Measurements from ENCODE around the gene PCID2. TPM values are rescaled to one million over a fixed set of nuclear protein-coding genes. Genes with fewer than 3 reads are reported as not detected.

The PCID2 gene
- total RNA-seq, 2 donors from 2014 or later = 56.5 to 135 TPM

DNA sequence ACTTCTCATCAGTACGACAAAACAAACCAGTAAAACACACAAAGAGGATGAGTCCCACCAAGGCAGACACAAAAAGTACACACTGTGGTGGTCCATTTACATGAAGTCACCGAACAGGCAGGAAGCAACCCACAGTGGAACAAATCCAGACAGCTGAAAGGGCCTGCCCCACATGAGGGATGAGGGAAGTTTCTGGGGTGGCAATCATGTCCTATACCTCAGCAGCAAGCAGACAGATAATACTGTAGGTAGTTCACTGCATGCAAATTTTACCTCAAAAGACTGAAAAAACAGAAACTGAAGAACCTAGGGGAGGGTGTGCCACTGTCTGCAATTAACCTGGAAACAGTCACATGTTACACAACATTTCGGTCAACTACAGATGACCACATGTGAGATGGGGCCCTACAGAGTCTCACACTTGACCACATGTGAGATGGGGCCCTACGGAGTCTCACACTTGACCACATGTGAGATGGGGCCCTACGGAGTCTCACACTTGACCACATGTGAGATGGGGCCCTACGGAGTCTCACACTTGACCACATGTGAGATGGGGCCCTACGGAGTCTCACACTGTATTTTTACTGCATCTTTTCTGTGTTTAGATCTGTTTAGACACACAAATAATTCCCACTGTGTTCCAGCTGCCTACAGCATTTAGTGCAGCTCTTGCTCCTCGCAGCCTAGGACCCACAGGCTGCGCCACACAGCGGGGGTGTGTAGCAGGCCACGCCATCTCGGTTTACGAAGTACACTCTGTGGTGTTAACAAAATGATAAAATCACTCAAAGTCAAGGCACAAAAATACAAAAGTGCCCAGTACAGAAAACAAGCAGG, 22.2 kb downstream of the PCID2 start:
- Mint-ChIP-seq H3K9me3 (no peaks in the 10 kb centered on the region), H3K4me3 (peak overlapping the region; percentile 90), H3K27me3 (no peaks in the 10 kb centered on the region), H3K36me3 (ENCODE audit: low read depth) (peaks cover 100% of the 10 kb centered on the region), H3K4me1 (peaks cover 26% of the 10 kb centered on the region), H3K27ac (peak overlapping the region; percentile 88)
- ATAC-seq (replicated peaks) = peak; percentile 76

DNA sequence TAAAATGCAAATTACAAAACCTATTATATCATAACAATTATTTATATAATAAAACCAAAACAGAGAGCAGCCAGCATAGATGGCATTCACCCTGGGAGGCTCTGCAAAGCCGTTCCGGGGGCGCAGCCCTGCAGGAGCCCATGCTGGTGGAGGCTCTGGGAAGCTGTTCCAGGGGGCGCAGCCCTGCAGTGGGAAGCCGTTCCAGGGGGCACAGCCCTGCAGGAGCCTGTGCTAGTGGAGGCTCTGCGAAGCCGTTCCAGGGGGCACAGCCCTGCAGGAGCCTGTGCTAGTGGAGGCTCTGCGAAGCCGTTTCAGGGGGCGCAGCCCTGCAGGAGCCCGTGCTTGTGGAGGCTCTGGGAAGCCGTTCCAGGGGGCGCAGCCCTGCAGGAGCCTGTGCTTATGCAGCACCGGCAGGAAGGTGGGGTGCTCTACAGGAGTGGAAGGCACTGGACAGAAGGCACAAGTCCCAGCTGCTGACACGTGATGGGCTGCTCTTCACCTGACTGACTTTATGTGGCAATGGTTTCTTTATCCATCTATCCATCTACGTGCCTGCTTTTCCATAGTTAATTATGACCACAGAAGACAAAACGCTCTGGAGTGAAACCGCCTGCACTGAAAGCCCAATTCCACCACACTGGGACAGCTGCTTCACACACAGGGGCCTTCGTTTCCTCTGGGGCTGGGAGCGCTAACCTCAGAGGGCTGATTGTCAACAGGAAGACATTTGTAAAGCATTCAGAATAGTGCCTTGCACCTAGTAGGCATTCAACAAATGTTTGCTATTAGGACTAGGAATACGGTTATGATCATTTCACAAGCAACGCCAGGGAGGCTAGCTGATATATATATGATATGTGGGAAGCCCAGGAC, 23.7 kb downstream of the PCID2 start:
- Mint-ChIP-seq H3K4me1 (peaks cover 26% of the 10 kb centered on the region), H3K9me3 (no peaks in the 10 kb centered on the region), H3K27me3 (no peaks in the 10 kb centered on the region), H3K4me3 (peak overlapping the region; percentile 90), H3K27ac (peak overlapping the region; percentile 88), H3K36me3 (ENCODE audit: low read depth) (peaks cover 100% of the 10 kb centered on the region)
- no peak for ATAC-seq (replicated peaks)

DNA sequence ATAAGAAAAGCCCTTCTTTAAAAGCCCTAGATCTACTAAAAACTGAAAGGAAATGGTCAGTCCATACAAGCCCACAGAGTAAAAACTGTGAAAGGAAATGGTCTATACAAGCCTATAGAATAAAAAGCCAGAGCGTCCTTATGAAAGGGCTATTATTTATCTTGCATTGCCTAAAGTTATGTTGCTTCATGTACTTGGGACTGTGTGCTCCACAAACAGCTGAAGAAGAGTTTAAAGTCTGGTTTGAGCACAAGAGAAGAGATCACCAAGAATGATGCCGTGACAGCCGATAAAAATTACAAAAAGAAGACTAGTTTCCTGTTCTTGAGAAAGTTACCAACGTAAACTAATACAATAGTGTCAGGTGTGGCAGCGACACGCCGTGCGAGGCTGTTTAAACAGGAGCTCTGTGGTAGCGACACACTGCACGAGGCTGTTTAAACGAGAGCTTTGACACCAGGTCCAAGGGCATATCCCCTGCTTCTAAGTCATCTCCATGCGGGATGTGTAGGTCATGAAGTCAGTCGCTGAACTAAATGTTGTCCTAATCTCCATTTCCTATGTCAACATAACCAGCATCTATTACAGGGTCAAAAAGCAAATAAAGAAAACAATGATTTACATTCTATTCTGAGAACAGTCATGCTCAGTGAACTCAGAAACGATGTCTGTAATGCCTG, 24.9 kb downstream of the PCID2 start:
- peak overlapping the region; percentile 90 for H3K4me3 Mint-ChIP-seq
- peak overlapping the region; percentile 26 for H3K27ac Mint-ChIP-seq
- peaks cover 18% of the 10 kb centered on the region for H3K4me1 Mint-ChIP-seq
- H3K9me3 Mint-ChIP-seq = no peaks in the 10 kb centered on the region
- H3K36me3 Mint-ChIP-seq (ENCODE audit: low read depth) = peaks cover 100% of the 10 kb centered on the region
- ATAC-seq (replicated peaks) = no peak
- H3K27me3 Mint-ChIP-seq = no peaks in the 10 kb centered on the region

DNA sequence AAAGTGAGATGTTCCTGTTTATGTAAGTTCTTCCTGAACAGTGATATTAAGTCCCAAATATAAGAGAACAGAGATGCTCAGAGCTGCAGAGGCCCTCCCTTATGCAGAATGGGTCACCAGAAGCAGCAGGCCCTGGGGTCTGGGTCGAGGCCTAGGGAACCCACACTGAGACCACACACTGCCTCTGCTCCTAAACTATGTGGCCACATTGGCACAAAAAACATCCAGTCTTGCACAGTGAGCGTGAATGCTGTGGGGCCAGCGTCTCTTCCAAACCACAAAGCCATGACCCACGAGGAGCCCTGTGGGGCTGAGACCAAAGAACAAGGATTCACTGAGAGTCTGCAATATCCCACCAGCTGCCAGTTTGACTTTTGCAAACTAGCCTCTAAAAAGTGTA, 26.4 kb downstream of the PCID2 start:
- no peaks in the 10 kb centered on the region for H3K27me3 Mint-ChIP-seq
- peaks cover 100% of the 10 kb centered on the region for H3K36me3 Mint-ChIP-seq (ENCODE audit: low read depth)
- ATAC-seq (replicated peaks) = no peak
- H3K9me3 Mint-ChIP-seq = no peaks in the 10 kb centered on the region
- H3K4me3 Mint-ChIP-seq = peak overlapping the region; percentile 50
- no peak overlapping the region for H3K27ac Mint-ChIP-seq
- H3K4me1 Mint-ChIP-seq = peaks cover 16% of the 10 kb centered on the region

DNA sequence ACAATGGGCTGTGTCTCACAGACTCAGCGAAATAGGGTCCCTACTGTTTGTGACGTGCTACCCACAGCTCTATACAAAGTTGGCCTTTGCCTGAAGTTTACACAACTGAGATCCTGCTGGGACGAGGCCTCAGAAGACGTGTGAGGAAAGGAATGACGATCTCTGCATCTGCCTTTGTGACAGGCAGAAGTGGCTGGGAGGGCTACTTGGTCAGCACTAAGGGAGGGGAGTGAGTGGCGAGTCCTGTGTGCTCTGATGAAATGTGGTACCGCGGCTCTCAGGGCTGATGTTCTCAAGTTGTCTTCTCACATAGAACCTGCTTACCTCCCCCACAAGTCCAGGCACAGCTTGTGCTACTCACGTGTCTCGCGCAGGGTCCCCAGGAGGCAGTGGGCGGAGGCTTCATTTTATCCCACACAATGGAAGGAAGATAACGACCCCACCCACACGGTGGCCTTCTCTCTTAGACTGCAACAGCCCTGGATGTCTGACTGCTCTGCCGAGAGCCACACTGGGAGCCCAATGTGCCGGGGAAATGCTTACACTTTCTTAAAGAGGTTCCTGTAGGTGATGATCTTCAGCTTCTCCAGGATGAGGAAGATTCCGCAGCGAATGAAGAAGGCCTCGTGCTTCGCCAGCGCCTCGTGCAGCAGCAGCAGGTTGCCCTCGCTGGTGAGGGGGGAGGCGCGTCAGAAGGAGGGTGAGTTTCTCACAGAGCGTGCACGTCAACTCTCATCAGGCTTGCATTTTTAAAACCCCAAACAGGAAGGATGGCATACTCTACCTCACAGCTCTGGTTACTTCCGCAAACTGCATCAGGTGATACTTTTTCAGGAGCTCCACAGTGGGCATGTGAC, 28.9 kb downstream of the PCID2 start:
- Mint-ChIP-seq H3K27ac (peak overlapping the region; percentile 50), H3K4me3 (peak overlapping the region; percentile 50), H3K9me3 (no peaks in the 10 kb centered on the region), H3K36me3 (ENCODE audit: low read depth) (peaks cover 98% of the 10 kb centered on the region), H3K4me1 (peaks cover 10% of the 10 kb centered on the region), H3K27me3 (no peaks in the 10 kb centered on the region)
- ATAC-seq (replicated peaks) = peak; percentile 28

DNA sequence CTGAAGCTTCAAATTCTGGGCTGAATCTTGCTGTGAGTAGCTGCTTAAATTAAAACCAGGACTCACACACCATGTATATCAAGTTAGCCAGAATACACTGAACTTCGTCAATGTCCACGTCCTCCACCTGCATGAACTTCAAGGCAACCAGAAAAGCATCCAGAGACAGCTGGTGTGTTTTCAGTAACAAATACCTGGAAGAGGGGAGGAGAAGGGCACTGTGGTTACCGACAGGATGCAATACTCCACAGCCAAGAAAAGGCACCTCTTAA, 29.6 kb downstream of the PCID2 start:
- H3K4me3 Mint-ChIP-seq = no peak overlapping the region
- H3K36me3 Mint-ChIP-seq (ENCODE audit: low read depth) = peaks cover 98% of the 10 kb centered on the region
- H3K27me3 Mint-ChIP-seq = no peaks in the 10 kb centered on the region
- no peaks in the 10 kb centered on the region for H3K9me3 Mint-ChIP-seq
- peaks cover 10% of the 10 kb centered on the region for H3K4me1 Mint-ChIP-seq
- no peak for ATAC-seq (replicated peaks)
- H3K27ac Mint-ChIP-seq = no peak overlapping the region

DNA sequence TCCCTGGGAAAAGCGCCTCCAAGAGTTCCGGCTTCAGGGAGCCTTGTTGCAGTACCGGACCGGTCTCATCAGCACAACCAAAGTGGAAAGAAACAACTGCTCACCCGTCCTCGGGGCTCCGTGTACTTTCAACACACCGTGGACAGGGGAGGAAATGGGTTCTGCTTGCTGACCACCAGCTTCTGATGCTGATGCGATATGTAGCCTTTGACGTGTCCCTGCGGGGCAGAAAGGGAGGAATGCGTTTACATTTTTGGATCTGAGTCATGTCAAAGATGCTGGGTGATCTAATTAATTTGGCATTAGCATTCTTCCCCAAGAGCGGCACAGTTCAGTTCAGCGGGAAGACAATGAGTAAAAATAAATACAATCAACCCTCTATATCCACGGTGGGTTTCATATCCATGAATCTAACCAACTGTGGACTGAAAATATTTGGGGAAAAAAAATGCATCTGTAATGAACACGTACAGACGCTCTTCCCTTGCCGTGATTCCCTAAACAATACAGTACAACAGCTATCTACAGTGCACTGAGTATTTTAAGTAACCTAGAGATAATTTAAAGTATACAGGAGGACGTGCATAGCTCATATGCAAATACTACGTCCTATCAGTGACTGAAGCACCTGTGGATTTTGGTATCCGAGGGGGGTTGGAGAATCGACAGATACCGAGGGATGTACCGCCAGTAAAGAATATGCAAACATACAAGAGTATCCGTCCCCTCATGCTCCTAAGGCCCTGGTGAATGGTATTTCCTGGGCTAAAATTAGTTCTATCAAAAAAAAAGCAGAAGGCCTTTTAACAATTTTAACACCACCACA, 30.2 kb downstream of the PCID2 start:
- no peak for ATAC-seq (replicated peaks)
- Mint-ChIP-seq H3K4me3 (no peak overlapping the region), H3K4me1 (peaks cover 10% of the 10 kb centered on the region), H3K27ac (no peak overlapping the region), H3K9me3 (no peaks in the 10 kb centered on the region), H3K36me3 (ENCODE audit: low read depth) (peaks cover 97% of the 10 kb centered on the region), H3K27me3 (no peaks in the 10 kb centered on the region)

DNA sequence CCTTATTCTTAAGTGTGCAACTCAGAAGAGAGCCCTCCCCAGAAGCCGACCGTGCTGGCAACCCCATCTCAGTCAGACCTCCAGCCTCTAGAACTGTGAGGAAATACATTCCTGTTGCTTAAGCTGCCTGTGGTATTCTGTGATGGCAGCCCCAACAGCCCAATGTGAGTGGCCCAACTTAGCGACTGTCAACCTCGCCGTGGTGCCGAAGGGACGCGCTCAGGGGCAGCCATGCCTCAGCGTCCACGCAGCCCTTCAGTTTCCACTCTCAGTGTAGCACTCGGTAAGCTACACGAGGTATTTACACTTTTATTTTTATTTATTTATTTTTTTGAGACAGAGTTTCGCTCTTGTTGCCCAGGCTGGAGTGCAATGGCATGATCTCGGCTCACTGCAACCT, 31.6 kb downstream of the PCID2 start:
- peaks cover 95% of the 10 kb centered on the region for H3K36me3 Mint-ChIP-seq (ENCODE audit: low read depth)
- peak overlapping the region; percentile 67 for H3K4me3 Mint-ChIP-seq
- no peaks in the 10 kb centered on the region for H3K27me3 Mint-ChIP-seq
- peak overlapping the region; percentile 79 for H3K27ac Mint-ChIP-seq
- peaks cover 10% of the 10 kb centered on the region for H3K4me1 Mint-ChIP-seq
- no peak for ATAC-seq (replicated peaks)
- no peaks in the 10 kb centered on the region for H3K9me3 Mint-ChIP-seq

DNA sequence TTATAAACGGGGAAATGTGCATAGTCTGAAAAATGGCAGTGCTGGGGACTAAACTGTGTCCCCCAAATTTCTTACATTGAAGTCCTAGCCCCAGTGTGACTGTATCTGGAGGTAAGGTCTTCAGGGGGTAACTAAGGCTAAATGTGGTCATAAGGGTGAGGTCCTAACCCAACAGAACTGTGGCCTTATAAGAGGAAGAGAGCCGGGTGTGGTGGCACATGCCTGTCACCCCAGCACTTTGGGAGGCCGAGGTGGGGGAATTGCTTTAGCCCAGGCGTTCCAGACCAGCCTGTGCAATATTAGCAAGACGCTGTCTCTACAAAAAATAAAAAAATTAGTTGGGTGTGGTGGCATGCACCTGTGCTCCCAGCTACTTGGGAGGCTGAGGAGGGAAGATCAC, 32.2 kb downstream of the PCID2 start:
- Mint-ChIP-seq H3K4me1 (peaks cover 10% of the 10 kb centered on the region), H3K9me3 (no peaks in the 10 kb centered on the region), H3K4me3 (peak overlapping the region; percentile 67), H3K27ac (peak overlapping the region; percentile 79), H3K27me3 (no peaks in the 10 kb centered on the region), H3K36me3 (ENCODE audit: low read depth) (peaks cover 95% of the 10 kb centered on the region)
- peak; percentile 92 for ATAC-seq (replicated peaks)

DNA sequence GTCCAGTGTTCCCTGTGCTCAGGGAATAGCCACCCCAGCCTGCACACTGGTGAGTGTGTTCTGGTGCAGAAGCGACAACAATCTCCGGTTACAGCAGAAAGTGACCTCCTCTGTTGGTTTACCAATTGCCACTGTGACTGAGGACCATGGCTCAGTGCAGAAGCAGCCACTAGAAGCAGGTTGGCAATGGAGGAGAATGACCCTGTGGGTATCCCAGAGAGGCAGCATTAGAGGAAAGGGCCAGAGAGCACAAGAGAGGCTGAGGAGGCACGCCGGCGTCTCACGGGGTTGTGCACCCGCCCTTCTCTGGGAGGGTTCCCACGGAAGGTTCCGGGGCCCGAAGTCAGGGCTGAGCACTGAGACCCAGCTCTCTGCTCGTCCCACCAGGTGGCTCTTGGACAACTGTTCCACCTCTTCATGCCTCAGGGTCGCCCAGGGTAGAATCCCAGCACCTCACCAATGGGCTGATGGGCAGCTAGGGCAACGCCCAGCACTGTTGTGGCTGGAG, 36.0 kb downstream of the PCID2 start:
- H3K9me3 Mint-ChIP-seq = peaks cover 4% of the 10 kb centered on the region
- no peak overlapping the region for H3K27ac Mint-ChIP-seq
- H3K4me1 Mint-ChIP-seq = peaks cover 6% of the 10 kb centered on the region
- H3K36me3 Mint-ChIP-seq (ENCODE audit: low read depth) = peaks cover 90% of the 10 kb centered on the region
- no peak overlapping the region for H3K4me3 Mint-ChIP-seq
- no peak for ATAC-seq (replicated peaks)
- no peaks in the 10 kb centered on the region for H3K27me3 Mint-ChIP-seq

DNA sequence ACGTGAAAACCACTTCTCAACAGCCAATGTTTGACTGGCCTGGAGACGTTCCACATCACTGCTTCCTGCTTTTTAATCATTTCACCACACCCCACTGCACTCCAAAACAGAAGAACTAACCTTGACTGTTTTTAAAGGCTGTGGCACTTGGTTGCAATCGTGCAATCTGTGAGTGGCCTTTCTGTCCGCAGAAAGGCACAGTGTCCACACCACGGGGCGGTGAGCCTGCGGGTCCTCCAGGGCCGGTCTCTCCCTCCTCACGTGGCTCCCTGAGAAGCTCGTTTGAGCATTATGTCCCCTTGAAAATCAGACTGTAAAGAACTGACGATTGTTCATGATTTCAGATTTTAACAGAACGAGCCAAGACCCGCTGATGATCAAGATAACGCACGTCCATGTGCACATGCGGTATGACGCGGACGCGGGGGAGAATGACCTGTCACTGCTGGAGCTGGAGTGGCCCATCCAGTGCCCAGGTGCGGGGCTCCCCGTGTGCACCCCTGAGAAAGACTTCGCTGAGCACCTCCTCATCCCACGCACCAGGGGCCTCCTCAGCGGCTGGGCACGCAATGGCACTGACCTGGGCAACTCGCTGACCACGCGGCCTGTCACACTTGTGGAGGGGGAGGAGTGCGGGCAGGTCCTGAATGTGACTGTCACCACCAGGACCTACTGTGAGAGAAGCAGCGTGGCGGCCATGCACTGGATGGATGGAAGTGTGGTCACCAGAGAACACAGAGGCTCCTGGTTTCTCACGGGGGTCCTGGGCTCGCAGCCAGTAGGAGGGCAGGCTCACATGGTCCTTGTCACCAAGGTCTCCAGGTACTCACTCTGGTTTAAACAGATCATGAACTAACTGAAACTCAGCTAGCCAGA, 37.0 kb downstream of the PCID2 start:
- Mint-ChIP-seq H3K9me3 (peaks cover 4% of the 10 kb centered on the region), H3K36me3 (ENCODE audit: low read depth) (peaks cover 82% of the 10 kb centered on the region), H3K4me3 (no peak overlapping the region), H3K27me3 (no peaks in the 10 kb centered on the region), H3K27ac (no peak overlapping the region), H3K4me1 (peaks cover 6% of the 10 kb centered on the region)
- ATAC-seq (replicated peaks) = no peak

DNA sequence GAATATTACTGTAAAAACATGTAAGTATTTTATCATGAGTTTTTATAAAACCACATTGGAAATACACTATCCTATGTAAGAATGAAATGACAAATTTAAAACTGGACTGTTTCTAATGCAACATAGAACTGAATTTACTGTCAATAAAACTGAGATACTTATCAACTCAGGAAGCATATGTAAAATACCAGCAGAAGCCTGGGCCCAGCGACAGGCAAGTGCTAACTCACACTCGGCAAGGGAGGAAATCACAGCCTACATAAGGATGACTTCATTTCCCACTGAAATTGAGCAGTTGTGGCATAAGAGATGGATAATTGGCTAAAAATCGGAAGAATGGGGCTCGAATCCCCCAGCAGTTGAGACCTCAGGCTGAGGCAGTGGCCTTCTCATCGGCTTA, 38.0 kb downstream of the PCID2 start:
- ATAC-seq (replicated peaks) = no peak
- no peak overlapping the region for H3K4me3 Mint-ChIP-seq
- H3K27me3 Mint-ChIP-seq = no peaks in the 10 kb centered on the region
- H3K36me3 Mint-ChIP-seq (ENCODE audit: low read depth) = peaks cover 79% of the 10 kb centered on the region
- peaks cover 4% of the 10 kb centered on the region for H3K9me3 Mint-ChIP-seq
- peaks cover 11% of the 10 kb centered on the region for H3K4me1 Mint-ChIP-seq
- H3K27ac Mint-ChIP-seq = peak overlapping the region; percentile 15
